GM19238 (cell line): ENCODE results near the gene GAREM1.
"Not testable (repeated sequence)": the region's sequence is repeated elsewhere in the genome, so short reads cannot be mapped to it uniquely, and the experiment has no call there.

Experiments used
- DNase-seq: peaks from one replicate; pipeline ENCODE4 v3.0.0; 2011; ENCODE audit warnings: low spot score; ENCODE audit not compliant: insufficient read length

Gene GAREM1

DNA sequence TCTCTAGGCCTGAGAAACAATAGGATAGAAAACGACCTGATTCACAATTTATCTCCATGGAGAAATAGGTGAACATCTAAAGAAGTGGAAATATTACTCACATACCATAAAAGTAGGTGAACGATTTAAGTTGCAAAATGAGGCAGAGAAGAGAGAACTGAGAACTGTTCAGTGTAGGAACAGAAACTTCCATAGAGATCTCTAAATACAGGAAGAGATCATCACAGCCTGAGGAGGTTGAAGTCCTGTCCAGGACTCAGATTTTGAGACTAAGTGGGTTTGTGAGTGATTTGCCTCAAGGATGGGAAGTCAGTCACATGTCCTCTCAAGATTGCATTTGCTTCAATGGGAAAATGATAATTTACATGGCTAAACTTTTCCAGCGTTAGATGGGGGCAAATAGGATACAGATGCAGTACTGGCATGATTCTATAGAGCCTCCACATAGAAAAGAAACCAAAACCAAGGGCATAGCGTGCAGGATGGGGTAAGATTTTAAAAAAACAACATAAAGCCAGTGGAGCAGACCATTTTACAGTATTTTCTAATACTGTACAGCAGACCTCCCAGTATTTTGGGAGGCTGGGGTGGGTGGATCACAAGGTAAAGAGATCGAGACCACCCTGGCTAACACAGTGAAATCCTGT, 212.0 kb downstream of the GAREM1 start:
- DNase-seq = no peak

DNA sequence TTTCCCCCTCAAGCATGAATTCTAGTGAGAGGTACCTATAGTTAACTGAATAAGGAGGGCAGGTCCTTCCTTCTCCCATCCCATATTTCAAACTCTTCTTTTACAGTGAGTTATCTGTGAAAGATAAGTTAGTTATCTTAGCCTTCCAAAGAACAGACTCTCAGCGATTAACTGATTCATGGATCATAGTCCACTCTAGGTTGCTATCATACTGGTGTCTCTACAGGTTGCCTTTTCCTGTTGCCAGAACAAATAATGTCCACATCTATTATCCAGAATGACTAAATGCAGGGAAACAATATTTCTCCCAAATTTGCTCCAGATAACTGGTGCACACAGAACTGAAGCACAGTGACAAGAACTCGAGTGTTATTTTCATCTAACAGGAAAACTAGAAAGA, 212.5 kb downstream of the GAREM1 start:
- no peak for DNase-seq

DNA sequence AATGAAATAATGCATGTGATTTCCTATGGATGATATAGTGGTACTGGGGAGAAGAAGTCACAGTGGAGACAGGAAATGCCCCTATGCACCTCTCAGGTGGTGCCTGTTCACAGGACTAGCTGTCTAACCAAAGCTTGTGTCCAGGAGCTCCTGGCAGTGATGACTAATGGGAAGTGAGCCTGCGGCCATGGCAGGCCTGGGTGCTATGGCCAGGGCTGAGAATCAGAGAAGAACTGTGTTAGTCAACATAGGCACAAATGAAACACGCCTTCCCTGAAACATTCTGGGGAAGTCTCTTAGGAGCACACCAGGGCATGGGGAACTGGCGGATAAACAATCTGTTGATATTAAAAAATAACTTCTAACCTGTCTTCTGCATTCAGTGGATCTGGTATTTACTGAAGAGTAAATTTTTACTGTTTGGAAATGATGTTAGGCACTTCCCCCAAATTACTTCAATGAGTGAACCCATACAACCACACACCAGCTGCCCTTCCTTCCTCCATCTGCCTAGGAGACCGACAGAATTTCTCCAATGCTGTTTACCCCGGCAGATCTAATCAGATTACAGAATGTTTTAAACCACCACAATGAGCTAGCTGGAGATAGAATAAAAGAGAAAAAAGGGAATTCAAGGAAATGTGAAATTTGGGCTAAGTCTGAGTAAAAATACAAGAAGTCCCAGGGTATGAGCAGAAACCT, 213.4 kb downstream of the GAREM1 start:
- no peak for DNase-seq

DNA sequence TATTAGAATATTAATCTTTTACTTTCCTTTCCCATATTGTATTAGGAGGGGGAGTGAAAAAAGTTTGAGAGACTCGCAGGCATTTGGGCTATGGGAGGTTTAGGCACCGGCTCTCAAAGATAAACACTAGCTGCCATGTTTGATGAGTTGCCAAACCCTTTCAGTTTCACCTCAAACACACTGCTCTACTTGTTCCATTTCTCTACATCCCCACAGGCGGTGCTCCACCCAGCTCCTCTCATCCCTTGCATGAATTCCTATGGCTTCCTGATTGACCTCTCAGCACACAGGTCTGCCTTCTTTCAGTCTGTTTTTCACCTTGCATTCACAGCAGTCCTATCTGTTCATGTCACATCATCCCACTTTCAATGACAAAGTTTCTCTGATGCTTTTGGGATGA, 215.1 kb downstream of the GAREM1 start:
- no peak for DNase-seq

DNA sequence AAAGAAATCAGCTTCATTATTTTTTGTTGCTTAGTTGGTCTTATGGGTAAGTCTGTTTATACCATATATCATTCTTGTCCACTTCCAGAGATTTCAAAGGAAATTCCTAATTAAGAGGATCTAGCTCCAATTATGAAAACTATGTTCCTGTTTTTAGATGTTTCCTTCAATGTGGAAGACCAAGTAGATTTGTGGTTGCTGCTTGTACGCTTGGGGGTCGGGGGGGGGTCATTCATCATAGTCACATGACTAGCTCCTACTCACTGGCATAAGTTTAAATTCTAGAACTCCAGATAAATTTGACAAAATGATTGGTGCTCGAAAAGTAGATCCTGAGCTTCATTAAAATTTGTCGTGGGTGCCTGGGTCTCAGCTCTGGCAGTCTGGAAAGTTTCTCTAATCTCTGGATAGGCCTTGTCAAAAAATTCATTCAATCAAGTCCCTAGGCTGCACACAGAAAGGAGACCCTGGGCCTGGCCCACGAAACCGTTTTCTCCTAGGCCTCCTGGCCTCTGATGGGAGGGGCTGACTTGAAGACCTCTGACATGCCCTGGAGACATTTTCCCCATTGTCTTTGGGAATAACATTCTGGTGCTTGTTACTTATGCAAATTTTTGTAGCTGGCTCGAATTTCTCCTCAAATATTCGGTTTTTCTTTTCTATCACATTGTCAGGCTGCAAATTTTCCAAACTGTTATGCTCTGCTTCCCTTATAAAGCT, 218.4 kb downstream of the GAREM1 start:
- no peak for DNase-seq

DNA sequence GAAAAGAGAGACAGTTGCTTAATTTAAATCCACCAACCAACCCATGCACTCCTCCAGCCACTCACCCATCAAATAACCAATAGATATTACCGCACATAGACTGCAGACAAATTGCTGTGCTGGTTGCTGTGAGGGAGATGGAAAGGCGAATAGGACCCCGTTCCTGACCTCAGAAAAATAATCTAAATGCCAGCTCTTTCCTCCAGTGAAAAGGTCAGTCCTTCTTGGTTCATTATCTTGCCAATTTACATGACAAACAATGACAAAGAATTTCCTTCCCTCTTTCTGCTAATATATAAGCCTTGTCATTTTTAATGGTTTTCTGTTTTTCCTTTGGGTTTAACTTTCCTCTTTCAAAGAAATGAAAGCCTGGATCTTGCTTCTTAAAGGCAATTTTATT, 219.2 kb downstream of the GAREM1 start:
- no peak for DNase-seq

DNA sequence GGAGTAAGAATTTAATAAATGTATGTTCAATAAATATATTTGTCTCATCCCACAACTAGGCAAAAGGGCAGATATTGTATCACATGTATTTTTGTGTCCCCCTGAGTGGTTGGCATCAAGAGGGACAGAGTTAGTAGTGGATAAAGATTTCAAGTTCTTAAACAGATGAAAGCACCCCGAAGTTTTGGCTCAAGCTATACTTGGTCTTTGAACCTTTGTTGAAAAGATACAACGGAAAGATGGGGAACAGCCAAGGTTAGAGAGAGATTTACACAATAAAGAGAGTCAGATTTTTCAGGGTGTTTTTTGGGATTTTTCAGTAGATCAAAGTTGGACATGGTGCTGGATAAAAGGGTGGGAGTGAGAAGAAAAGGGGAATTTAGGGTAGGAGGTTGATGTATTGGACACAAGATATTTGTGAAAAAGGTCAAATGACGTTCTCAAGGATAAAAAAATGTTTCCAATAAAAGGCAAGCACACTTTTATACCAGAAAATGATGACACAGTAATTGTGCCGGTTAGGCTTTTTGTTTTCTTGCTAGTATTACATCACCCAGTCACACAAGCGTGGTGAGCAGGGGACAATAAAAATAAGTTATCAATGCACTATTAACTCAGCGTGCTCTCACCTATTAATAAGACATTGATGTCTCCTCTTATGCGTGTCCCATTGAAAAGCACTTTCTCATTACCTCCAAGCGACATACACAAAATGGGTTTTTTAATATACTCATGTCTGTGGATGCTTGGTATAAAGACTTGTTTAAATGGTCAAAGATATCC, 221.3 kb downstream of the GAREM1 start:
- no peak for DNase-seq

DNA sequence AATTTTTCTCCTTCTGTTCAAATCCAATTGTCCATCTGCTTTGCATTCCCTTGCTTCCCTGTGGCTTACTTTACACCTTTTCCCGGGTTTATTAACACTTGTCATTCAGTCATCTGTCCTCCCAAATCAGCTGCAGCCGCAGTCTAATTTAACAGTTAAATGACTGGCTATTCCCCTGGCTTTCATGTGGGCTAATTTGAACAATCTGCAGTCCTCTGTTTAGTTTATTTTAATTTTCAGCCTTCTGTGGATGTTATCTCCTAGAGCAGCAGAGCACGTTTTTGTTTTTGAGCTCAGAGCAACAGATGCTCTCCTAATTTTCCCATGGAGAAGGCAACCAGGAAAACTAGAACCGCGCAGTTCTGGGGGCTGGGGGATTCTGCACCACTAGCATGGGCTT, 225.8 kb downstream of the GAREM1 start:
- DNase-seq = no peak

DNA sequence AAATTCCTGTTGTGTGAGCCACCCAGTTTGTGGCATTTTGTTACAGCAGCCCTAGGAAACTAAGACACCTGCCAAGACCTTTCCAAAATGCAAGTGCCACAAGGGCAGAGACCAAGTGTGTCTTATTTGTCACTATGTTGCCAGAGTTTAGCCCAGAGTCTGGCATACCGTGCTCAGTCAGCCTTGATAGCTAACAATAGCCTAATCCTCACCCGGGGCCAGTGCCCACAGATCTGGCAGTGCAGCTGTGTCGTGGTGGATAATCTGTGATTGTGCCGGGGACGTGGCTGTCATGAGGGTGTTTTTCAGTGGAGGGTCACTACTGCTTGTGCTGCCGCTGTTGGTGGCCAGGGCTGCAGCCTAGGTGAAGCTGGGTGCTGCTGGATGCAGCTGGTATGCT, 227.3 kb downstream of the GAREM1 start:
- DNase-seq = no peak

DNA sequence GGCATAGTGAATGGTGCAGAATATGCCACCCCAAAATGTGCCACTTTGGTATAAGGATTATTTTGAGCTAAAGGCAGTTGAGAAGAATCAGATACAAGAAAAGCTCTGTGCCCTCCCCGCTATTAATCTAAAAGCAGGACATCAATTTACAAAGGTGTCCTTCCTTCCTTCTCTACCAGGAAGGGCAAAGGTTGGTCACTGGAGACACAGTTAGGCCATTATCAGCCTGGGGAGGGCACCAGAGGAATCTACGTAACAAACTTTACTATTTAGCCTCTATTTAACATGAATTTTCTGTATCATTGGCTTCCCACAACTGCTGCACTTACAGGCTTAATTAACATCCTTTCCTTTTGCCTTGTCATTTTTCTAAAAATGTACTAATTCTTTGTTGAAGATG, 228.3 kb downstream of the GAREM1 start:
- DNase-seq = no peak

DNA sequence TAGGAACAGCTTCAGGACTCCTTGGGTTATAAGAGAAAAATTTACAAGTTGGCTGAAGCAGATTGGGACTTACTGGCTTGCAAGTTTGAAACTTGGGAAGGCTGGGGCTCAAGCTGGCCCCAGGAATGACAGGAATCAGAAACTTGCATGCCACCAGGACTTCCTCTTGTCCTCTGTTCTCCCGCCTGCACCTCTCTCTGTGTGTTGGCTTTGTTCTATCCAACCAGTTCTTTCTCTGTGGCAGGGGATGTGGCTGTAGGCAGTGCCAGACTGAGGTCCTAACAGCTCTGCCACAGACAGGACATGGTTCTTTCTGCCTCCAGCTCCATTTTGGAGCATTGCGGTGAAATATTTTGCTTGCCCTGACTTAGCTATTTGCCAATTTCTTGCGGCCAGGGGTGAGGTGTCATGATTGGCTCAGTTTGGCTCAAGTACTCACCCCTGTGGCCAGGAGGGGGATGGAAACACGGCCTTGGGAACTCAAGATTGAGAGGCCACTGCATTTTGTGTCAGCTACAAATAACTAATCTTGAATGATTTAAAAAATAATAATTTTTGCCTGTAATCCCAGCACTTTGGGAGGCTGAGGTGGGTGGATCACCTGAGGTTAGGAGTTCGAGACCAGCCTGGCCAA, 231.9 kb downstream of the GAREM1 start:
- no peak for DNase-seq

DNA sequence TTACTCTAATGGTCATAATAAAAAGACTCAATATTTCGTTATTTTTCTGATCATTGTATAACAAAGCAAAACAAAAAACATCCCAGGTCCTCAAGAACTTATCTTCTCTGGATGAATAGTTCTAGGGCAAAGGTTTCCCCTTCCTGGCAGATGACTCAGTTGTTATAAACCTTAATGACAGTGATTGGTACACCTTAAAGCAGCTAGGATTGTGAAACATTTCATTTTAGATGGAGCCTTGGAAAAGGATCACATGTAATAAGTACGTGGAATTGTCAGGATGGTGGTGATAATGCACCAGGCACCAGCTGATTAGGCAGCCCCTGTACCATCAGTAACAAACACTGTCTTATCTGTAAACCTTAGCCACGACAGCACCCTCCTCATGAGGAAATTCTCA, 233.6 kb downstream of the GAREM1 start:
- no peak for DNase-seq

DNA sequence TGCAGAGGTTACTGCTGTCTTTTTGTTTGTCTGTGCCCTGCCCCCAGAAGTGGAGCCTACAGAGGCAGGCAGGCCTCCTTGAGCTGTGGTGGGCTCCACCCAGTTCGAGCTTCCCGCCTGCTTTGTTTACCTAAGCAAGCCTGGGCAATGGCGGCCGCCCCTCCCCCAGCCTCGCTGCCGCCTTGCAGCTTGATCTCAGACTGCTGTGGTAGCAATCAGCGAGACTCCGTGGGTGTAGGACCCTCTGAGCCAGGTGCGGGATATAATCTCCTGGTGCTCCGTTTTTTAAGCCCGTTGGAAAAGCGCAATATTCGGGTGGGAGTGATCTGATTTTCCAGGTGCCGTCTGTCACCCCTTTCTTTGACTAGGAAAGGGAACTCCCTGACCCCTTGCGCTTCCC, 237.3 kb downstream of the GAREM1 start:
- DNase-seq = not testable (repeated sequence)

DNA sequence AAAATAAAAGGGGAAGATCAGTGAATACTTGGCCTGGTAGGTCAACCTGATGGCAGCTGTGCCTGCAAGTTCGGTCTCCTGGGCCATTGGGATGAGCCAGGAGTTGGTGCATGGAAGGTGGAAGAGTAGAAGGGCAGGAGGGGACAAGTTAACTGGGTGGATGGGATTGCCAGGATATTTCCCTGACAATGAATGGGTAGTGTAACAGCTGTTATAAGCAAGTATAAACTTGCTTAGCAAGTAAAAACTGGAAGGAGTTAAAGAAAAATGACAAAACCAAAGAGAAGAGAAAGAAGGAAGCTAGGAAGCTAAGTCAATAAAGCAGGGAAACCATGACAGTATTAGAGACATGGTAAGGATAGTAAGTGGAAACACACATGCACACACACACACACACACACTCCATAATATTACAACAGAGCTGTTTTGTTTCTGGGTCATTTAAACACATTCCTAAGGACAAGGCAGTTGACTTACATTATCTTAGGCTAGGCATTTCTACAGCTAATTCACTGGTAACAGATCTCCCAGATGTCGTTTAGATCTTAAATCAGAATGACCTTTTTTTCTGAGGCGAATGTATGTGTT, 251.2 kb downstream of the GAREM1 start:
- no peak for DNase-seq

DNA sequence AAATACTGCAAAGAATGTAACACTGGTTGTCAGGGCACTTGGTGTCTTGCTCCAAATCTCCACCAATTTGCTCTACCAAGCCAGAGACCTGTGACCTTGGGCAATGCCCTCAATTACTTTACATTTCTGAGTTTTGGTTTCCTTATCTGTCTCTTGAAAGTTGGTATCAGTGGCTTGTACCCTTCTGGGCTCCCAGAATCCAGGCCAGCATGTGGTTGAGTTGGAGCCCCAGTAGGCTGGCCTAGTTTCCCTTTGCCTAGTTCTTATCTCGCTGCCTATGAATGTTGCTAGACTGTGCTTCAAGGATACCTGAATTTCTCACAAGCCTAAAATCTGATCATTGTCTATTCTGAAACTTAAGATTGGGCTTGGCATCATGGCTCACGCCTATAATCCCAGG, 254.3 kb downstream of the GAREM1 start:
- no peak for DNase-seq

DNA sequence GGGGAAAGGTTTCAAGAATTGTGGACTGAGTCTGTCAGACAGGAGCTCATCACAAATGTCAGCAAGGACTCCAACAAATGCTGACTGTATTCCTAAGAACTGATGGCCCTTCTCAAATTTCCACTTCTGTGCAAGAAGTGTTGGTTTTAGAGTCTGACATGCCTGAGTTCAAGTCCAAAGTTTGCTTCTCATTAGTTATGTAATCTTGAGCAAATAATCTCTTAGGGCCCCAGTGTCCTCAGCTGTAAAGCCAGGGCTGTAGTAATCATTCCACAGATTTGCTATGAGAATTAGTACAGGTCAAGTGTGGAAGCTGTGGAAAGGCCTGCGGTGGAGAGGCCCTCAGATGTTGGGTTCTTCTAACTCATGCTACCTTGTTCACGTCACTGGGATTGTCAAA, 257.0 kb downstream of the GAREM1 start:
- no peak for DNase-seq
